NCI-H748 (cell line): ENCODE data around the gene LRP10.
A peak's percentile ranks its signal among the peaks of the same experiment; 100 is the strongest.
"Not testable (repeated sequence)": the region's sequence is repeated elsewhere in the genome, so short reads cannot be mapped to it uniquely, and the experiment has no call there.

Source experiments
- DNase-seq: peaks from one replicate; lab custom pipeline; 2025; ENCODE audit not compliant: unreplicated experiment; lab: John Stamatoyannopoulos, UW

Gene LRP10

GRCh38 chr14:22910916-22911315 lies 39.4 kb downstream of the LRP10 start:
- DNase-seq: no peak

DNA sequence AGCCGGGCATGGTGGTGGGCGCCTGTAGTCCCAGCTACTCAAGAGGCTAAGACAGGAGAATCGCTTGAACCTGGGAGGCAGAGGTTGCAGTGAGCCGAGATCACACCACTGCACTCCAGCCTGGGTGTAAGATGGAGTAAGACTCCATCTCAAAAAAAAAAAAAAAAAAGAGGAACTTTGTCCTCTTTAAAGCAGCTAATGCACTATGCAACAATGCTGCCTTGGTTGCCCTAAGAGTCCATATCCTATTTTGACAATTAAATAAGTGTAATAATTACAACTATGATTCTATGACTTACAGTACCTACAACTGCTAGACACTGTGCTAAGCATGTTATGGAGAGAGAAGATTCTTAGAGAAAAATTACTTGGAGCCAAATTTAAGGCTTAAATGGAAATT lies 43.3 kb downstream of the LRP10 start:
- DNase-seq: not testable (repeated sequence)

GRCh38 chr14:22915886-22916521 lies 44.5 kb downstream of the LRP10 start:
- no peak for DNase-seq

- peak; percentile 100 for DNase-seq
Observed at GRCh38 chr14:22918804-22919600, 47.5 kb downstream of the LRP10 start, which contains the start of gene RBM23. Gene RBM23 (minus strand): TSS chr14:22919149.

GRCh38 chr14:22919601-22919921 lies 48.0 kb downstream of the LRP10 start:
- no peak for DNase-seq

DNA sequence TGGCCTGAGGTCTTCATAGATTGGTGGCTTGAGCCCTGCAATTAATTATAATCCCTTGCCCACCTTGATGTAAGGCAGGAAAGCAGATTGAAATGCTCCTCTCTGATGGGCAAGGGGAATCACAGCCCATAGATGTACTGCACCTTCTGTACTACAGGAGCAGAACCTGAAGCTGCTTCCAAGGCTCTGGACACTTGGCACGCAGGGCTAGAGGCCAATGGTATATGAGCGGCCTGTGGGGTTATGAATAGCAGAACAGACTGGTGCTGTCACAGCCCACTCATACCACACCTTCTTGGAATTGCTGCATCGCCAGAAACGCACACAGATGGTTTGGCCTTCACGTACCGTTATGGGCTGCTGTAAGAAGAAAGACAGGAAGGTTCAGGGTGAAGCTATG lies 49.2 kb downstream of the LRP10 start:
- DNase-seq: no peak

- DNase-seq: no peak
Observed at GRCh38 chr14:22922294-22922693, 50.8 kb downstream of the LRP10 start.

DNA sequence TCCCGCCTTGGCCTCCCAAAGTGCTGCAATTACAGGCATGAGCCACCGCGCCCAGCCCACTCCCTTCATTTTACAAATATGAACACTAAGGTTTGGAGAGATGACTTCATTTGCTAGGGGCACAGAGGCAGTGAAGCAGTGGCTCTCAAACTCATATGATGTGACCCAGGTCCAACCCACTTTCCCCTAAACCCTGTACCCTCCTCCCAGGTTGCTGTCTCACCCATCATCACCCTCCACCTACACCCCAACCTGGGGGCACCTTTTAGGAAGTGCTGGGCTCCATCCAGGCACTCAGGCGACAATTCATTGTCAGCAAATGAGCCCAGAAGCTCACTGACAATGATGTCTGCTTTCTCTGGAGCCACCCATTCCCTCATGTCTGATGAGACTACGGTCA lies 52.2 kb downstream of the LRP10 start:
- no peak for DNase-seq

DNA sequence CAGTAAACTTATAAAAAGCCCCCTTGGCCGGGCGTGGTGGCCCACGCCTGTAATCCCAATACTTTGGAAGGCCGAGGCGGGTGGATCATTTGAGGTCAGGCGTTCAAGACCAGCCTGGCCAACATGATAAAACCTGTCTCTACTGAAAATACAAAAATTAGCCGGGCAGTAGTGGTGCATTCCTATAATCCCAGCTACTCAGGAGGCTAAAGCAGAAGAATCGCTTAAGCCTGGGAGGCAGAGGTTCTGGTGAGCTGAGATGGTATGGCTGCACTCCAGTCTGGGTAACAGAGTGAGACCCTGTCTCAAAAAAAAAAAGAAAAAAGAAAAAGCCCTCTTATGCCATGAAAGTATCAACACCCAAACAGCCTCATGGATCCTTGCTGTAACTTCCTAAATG lies 54.0 kb downstream of the LRP10 start:
- DNase-seq: no peak

DNA sequence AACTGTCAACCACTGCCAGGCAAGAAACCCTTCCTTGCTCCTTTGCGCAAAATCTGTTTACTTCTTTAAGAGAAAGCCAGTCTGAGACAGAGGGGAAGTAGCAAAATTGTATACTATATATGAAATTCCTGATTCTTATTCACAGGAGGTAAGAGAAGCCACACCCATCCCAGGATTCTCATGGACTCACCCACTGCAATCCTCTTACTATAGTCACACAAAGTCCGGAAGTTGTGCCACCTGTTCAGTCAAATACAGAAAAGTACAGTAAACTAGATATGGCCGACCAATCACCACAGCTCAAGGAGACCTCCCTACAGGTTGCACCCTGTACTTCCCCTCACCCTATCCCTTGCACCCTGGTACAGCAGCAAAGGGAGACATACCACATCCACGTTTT lies 54.8 kb downstream of the LRP10 start:
- no peak for DNase-seq

DNA sequence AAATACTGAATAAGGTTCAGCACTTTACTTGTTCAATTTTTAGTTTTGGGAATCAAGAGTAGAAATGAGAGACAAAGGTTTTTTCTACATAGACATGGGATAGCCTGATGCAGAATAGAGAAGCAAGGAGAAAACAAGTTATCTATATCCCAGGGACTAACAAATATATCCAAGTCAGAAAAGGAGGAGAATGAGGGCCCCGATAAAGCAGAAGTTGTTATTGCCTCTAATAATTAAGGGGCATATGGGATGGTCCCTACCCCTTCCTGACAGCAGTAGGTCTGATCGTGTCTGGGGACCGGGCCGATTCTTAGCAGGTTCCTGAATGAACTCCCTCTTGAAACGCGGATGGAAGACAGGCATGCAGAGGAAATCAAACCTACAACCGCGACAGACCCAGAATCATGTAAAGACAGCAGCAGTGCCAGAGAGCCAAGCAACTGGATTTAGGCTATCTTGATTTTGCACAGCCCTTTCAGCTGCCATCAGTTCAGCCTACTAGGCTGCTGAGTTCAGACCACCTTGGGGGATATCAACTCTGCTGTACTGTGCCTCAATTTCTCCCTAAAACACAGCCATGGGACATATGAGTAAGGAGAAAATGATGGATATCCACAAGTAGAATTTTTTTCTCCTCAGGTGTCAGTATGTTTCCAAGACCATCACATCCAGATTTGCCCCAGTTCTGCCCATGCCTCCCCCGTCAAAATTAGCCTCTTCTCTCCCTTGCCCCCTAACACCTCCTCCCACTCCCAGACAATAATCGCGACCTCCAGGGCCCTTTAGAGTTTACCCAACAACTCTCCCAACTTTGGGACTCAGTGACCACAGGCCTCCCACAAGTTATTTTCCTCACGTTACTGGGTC lies 56.9 kb downstream of the LRP10 start:
- no peak for DNase-seq

DNA sequence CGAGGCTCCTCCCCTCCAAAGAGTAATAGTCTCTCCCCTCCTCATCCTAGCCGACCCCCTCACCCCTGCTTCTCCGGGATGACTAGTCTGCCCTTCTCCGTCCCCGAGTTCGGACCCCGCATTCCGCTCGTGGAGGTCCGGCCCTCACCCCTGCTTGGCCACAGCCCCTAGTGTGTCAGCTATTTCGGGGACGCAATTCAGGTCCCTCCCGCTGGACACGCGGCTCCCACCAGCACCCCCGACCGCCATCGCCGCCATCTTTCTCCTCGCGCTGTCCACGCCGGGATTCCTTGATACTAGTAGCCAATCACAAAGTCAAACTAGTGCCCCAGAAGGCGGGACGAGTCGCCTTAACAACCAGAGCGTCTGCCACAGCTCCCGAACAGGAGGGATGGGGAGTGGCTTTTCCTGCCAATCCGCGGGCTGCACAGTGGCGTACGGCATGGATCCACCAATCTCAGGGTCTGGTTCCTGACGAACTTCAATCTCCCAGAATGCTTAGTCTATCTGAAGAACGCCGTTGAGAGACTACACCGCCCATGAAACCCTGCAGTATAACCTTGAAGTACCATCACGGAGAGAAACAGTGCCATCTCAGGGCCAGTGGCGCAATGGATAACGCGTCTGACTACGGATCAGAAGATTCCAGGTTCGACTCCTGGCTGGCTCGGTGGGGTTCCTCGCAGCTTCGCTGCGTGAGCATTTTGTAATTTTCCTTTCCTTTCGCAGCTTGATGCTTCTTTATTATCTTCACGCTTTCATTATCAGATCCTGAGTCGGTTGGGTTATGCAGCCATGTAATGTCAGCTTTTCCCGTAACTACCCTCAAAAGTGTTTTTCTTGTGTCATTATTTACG lies 57.8 kb downstream of the LRP10 start, which contains the start of gene PRMT5:
Gene PRMT5, minus strand, starts transcription at position 273 of the 857 bp plus-strand sequence. Its CDS starts 15 bp downstream, at position 258.
- peak; percentile 99 for DNase-seq

GRCh38 chr14:22929961-22930364 lies 58.4 kb downstream of the LRP10 start:
- DNase-seq: no peak
